Activated CD4-positive, alpha-beta T cell treated with anti-CD3 and anti-CD28 coated beads, Interleukin-2, amount 50 U/mL, for 1 hour (primary cell): ENCODE measurements around the gene CLCN7.

Experiments used
- DNase-seq: peaks from one replicate; pipeline ENCODE4 v3.0.0-alpha.2; 2020

The CLCN7 gene

GRCh38 chr16:1502092-1503004, 27.5 kb upstream of the CLCN7 start:
- DNase-seq = no peak

- DNase-seq = no peak
These were observed 26.8 kb upstream of the CLCN7 start for GRCh38 chr16:1501630-1502029.

- DNase-seq = no peak
These were observed 25.8 kb upstream of the CLCN7 start for GRCh38 chr16:1500465-1501150.

GRCh38 chr16:1499756-1500464, 25.1 kb upstream of the CLCN7 start:
- no peak for DNase-seq

GRCh38 chr16:1498899-1499676, 24.3 kb upstream of the CLCN7 start:
- DNase-seq = no peak

- DNase-seq = no peak
These were observed 22.3 kb upstream of the CLCN7 start for GRCh38 chr16:1497014-1497598.

GRCh38 chr16:1496464-1496863, 21.6 kb upstream of the CLCN7 start:
- DNase-seq = no peak

- DNase-seq = no peak
These were observed 21.0 kb upstream of the CLCN7 start for GRCh38 chr16:1495889-1496262.

- no peak for DNase-seq
These were observed 20.5 kb upstream of the CLCN7 start for GRCh38 chr16:1495211-1495888.

GRCh38 chr16:1494711-1495110, 19.9 kb upstream of the CLCN7 start:
- DNase-seq = no peak

GRCh38 chr16:1494129-1494640, 19.4 kb upstream of the CLCN7 start:
- no peak for DNase-seq

- DNase-seq = no peak
These were observed 18.9 kb upstream of the CLCN7 start for GRCh38 chr16:1493746-1494094.

GRCh38 chr16:1492923-1493745, 18.3 kb upstream of the CLCN7 start, which contains the start of gene TELO2:
TELO2 (plus strand) TSS chr16:1493360; CDS start chr16:1494282, 922 bp downstream.
- peak; percentile 84 for DNase-seq

GRCh38 chr16:1492082-1492922, 17.5 kb upstream of the CLCN7 start:
- no peak for DNase-seq

GRCh38 chr16:1491327-1491726, 16.5 kb upstream of the CLCN7 start:
- no peak for DNase-seq

- DNase-seq = no peak
These were observed 14.2 kb upstream of the CLCN7 start for GRCh38 chr16:1489077-1489476.

GRCh38 chr16:1488619-1489018, 13.8 kb upstream of the CLCN7 start, which contains the start of gene PTX4:
PTX4 (minus strand) TSS chr16:1488944; CDS start chr16:1488909, 35 bp downstream.
- DNase-seq = no peak

GRCh38 chr16:1488054-1488601, 13.3 kb upstream of the CLCN7 start:
- no peak for DNase-seq

GRCh38 chr16:1487395-1488053, 12.7 kb upstream of the CLCN7 start:
- DNase-seq = no peak
